SK-N-SH (cell line): ENCODE data around the gene PSMC3IP. TPM values are rescaled to one million over a fixed set of nuclear protein-coding genes. Genes with fewer than 3 reads are reported as not detected.

ENCODE experiments used
- CTCF ChIA-PET: fragments of 300-600, 350-600 bp; formaldehyde crosslinking; extraction: SDS; loops from one replicate; lab custom pipeline; 2021; lab: Yijun Ruan, JAX
- POLR2A ChIA-PET: fragments of 350-600 bp; sonication (Branson Sonifier 250); formaldehyde crosslinking; extraction: SDS; loops from one replicate; lab custom pipeline; 2020; ENCODE audit warnings: antibody characterized with exemption, inconsistent platforms; lab: Yijun Ruan, JAX
- DNase-seq: peaks from one replicate; pipeline ENCODE4 v3.0.0; 2012
- H2AFZ ChIP-seq: fragments of 200-600 bp; sonication (generic); 2 replicates; pipeline ENCODE4 v1.8.1; 2016; ENCODE audit warnings: antibody characterized with exemption, mild to moderate bottlenecking, low read depth
- H3F3A ChIP-seq: fragments of 200-600 bp; sonication (generic); replicated peaks from 2 replicates; pipeline ENCODE3; 2016; ENCODE audit warnings: antibody characterized with exemption, mild to moderate bottlenecking; ENCODE audit not compliant: insufficient read depth
- H3K27ac ChIP-seq, 2 experiments: fragments of 200-500 bp in 1 of 2; fragments of 200-600 bp in 1 of 2; sonication (Bioruptor generic) in 1 of 2; sonication (generic), shearing (Covaris generic) in 1 of 2; 2 replicates each; pipeline versions ENCODE4 v1.5.1 to v1.6.1; 2014 to 2016; ENCODE audit warnings: low read depth in 2 of 2, inconsistent platforms in 1 of 2, low read length in 1 of 2, mild to moderate bottlenecking in 1 of 2, mixed read lengths in 1 of 2
- H3K27me3 ChIP-seq: fragments of 200-600 bp; sonication (generic), shearing (Covaris generic); 2 replicates; pipeline ENCODE4 v1.6.1; 2016; ENCODE audit warnings: mixed run types; ENCODE audit not compliant: insufficient read depth
- H3K36me3 ChIP-seq, 2 experiments: fragments of 200-500 bp in 1 of 2; fragments of 200-600 bp in 1 of 2; sonication (Bioruptor generic) in 1 of 2; sonication (generic) in 1 of 2; replicated peaks in 1 of 2; 2 replicates each; pipeline versions ENCODE3 to v1.5.1; 2014 to 2016; ENCODE audit warnings: low read length in 1 of 2, mild to moderate bottlenecking in 1 of 2; ENCODE audit not compliant: insufficient read depth in 2 of 2, control insufficient read depth in 1 of 2
- H3K4me1 ChIP-seq, 2 experiments: fragments of 200-500 bp in 1 of 2; fragments of 200-600 bp in 1 of 2; sonication (Bioruptor generic) in 1 of 2; sonication (generic), shearing (Covaris generic) in 1 of 2; 2 replicates each; pipeline versions ENCODE4 v1.5.1 to v1.6.1; 2014 to 2016; ENCODE audit warnings: low read depth in 1 of 2, low read length in 1 of 2, mixed run types in 1 of 2; ENCODE audit not compliant: insufficient read depth in 2 of 2, control insufficient read depth in 1 of 2
- H3K4me2 ChIP-seq: fragments of 200-600 bp; sonication (generic), shearing (Covaris generic); 2 replicates; pipeline ENCODE4 v1.6.1; 2017; ENCODE audit warnings: mixed run types
- H3K4me3 ChIP-seq, 2 experiments: fragments of 200-500 bp in 1 of 2; fragments of 200-600 bp in 1 of 2; sonication (Bioruptor generic) in 1 of 2; sonication (generic), shearing (Covaris generic) in 1 of 2; 2 replicates each; pipeline versions ENCODE4 v1.5.1 to v1.8.1; 2014 to 2016; ENCODE audit warnings: low read depth in 2 of 2, inconsistent platforms in 1 of 2, low read length in 1 of 2, mild to moderate bottlenecking in 1 of 2, mixed read lengths in 1 of 2, moderate library complexity in 1 of 2
- H3K79me2 ChIP-seq: fragments of 200-600 bp; sonication (generic); 2 replicates; pipeline ENCODE4 v1.8.1; 2017; ENCODE audit warnings: mild to moderate bottlenecking; ENCODE audit not compliant: insufficient read depth
- H3K9ac ChIP-seq: fragments of 200-600 bp; sonication (generic); 2 replicates; pipeline ENCODE4 v1.6.1; 2017; ENCODE audit warnings: mixed run types
- H3K9me2 ChIP-seq: fragments of 200-600 bp; sonication (generic); 2 replicates; pipeline ENCODE4 v1.6.1; 2017; ENCODE audit warnings: mixed run types
- H3K9me3 ChIP-seq: fragments of 200-600 bp; sonication (generic); 2 replicates; pipeline ENCODE4 v1.6.1; 2017; ENCODE audit warnings: mixed run types, mild to moderate bottlenecking, moderate library complexity
- H4K20me1 ChIP-seq: fragments of 200-600 bp; sonication (generic); 2 replicates; pipeline ENCODE4 v1.6.1; 2017; ENCODE audit warnings: mild to moderate bottlenecking, mixed run types; ENCODE audit not compliant: insufficient read depth
- ELF1 ChIP-seq: IDR thresholded peaks from 2 replicates; pipeline ENCODE4 v1.4.0; 2012
- EP300 ChIP-seq, 2 experiments: IDR thresholded peaks; 2 replicates each; pipeline versions ENCODE4 v1.4.0 to v1.6.1; 2012; ENCODE audit warnings: borderline replicate concordance in 1 of 2, low read depth in 1 of 2, low read length in 1 of 2
- FOSL2 ChIP-seq: IDR thresholded peaks from 2 replicates; pipeline ENCODE4 v1.4.0; 2012; ENCODE audit warnings: low read depth, mild to moderate bottlenecking, moderate library complexity, borderline replicate concordance
- FOXJ3 ChIP-seq: sonication (generic); formaldehyde crosslinking; IDR thresholded peaks from 2 replicates; pipeline ENCODE4 v1.5.1; 2020; ENCODE audit warnings: mild to moderate bottlenecking, missing genetic modification reagents
- GABPA ChIP-seq: IDR thresholded peaks from 2 replicates; pipeline ENCODE4 v1.4.0; 2012; ENCODE audit warnings: low read depth, mild to moderate bottlenecking
- GATA2 ChIP-seq: sonication (generic); formaldehyde crosslinking; IDR thresholded peaks from 2 replicates; pipeline ENCODE4 v1.5.0; 2020; ENCODE audit warnings: mild to moderate bottlenecking, missing genetic modification reagents
- JUND ChIP-seq: IDR thresholded peaks from 2 replicates; pipeline ENCODE4 v1.4.0; 2012
- MXI1 ChIP-seq: IDR thresholded peaks from 2 replicates; pipeline ENCODE4 v1.6.1; 2012; ENCODE audit warnings: mild to moderate bottlenecking, low read depth, low read length, improper control_type of control experiment
- NFIC ChIP-seq: IDR thresholded peaks from 2 replicates; pipeline ENCODE4 v1.4.0; 2012; ENCODE audit warnings: borderline replicate concordance
- NRF1 ChIP-seq: IDR thresholded peaks from 2 replicates; pipeline ENCODE4 v1.6.1; 2012; ENCODE audit warnings: low read depth, mild to moderate bottlenecking, low read length
- POLR2AphosphoS5 ChIP-seq: IDR thresholded peaks from 2 replicates; pipeline ENCODE4 v1.6.1; 2012; ENCODE audit warnings: low read depth, low read length
- RAD21 ChIP-seq: IDR thresholded peaks from 2 replicates; pipeline ENCODE4 v1.6.1; 2012; ENCODE audit warnings: mild to moderate bottlenecking, low read length
- RFX5 ChIP-seq: IDR thresholded peaks from 2 replicates; pipeline ENCODE4 v1.6.1; 2012; ENCODE audit warnings: mild to moderate bottlenecking, improper control_type of control experiment, low read length
- RXRA ChIP-seq: IDR thresholded peaks from 2 replicates; pipeline ENCODE4 v1.4.0; 2012; ENCODE audit warnings: low read depth, mild to moderate bottlenecking, borderline replicate concordance
- SIN3A ChIP-seq: IDR thresholded peaks from 2 replicates; pipeline ENCODE4 v1.6.1; 2012; ENCODE audit warnings: low read depth, mild to moderate bottlenecking, low read length, moderate library complexity, borderline replicate concordance
- YY1 ChIP-seq: IDR thresholded peaks from 2 replicates; pipeline ENCODE4 v1.4.0; 2012; ENCODE audit warnings: low read depth, mild to moderate bottlenecking
- WGBS: methylation state at CpG from one replicate; pipeline ENCODE4 v1.1.6; 2017; ENCODE audit warnings: low lambda C conversion rate; 5-methylcytosine and 5-hydroxymethylcytosine counted together
- polyA plus RNA-seq, 3 experiments: library from polyadenylated mRNA; depleted of rRNA; stranded (reverse); fragments of >200 nt; gene quantifications; 2 replicates each; pipeline ENCODE4 v1.2.3, GENCODE V29; 2012
- TF ChIP-seq, protein P1 (sequence below): IDR thresholded peaks from 2 replicates; pipeline ENCODE4 v1.6.1; 2012; ENCODE audit warnings: mild to moderate bottlenecking, low read depth, low read length, moderate library complexity
- TF ChIP-seq, protein P2 (sequence below): fragments of 200-600 bp; sonication (generic); IDR thresholded peaks from 2 replicates; pipeline ENCODE4 v1.6.1; 2017; ENCODE audit warnings: antibody characterized with exemption, mild to moderate bottlenecking, moderate library complexity
- TF ChIP-seq, protein P3 (sequence below): IDR thresholded peaks from 2 replicates; pipeline ENCODE4; 2012
- TF ChIP-seq, protein P4 (sequence below): IDR thresholded peaks from 2 replicates; pipeline ENCODE4 v1.4.0; 2012; ENCODE audit warnings: low read depth
- TF ChIP-seq, protein P5 (sequence below): fragments of 150-350 bp; IDR thresholded peaks from 2 replicates; pipeline ENCODE4 v1.6.1; 2016; ENCODE audit warnings: mild to moderate bottlenecking, low read depth, low read length

PSMC3IP gene
- polyA plus RNA-seq, 1 of the 3 experiments (the other 2 are of a cell fraction): 17.3 TPM

DNA sequence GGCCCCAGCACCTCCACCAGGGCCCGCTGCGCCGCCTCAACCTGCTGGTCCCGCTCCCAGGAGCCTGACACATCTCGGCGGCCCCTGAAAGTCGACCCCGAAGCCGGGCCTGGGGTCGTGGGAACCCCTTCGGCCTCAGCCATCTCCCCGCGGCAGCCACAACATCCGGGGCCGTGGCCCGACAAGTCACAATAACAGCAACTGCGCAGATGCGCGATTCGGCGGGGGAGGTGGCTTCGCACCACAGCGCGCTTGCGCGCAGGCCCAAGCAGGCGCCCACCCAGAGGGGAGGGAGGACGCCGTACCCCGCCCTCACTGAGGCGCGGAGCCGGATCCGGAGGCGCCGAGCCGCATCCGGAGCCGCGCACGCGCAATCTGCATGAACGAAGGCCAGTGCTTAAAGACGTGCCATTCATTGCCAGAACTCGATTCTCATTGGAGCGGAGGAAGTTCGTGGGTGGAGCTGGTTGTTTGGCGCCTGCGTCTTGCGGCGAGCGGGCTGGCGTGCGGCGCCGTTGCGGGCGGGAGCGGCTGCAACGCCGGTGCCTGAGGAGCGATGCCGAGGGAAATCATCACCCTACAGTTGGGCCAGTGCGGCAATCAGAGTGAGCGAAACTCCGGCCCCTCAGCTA is 31.8 kb upstream of the PSMC3IP start, which contains the start of the genes RETREG3 and TUBG1:
TSS of gene RETREG3 (minus strand) at position 193 of the 632 bp plus-strand sequence. CDS start at position 143, 50 bp downstream.
TSS of gene TUBG1 (plus strand) at position 502 of the 632 bp plus-strand sequence. CDS start at position 557, 55 bp downstream.
- CTCF ChIA-PET: interaction anchor here (1.0 to 4.8 kb wide), 7 partner anchors 9 to 69 kb away, joined by 3 to 48 read pairs (median 6); partner anchors contain the start of genes CCR10 and PLEKHH3

More for the DNA sequence above, 31.8 kb upstream of the PSMC3IP start, which contains the start of the genes RETREG3 and TUBG1:
- Histone ChIP-seq H3K27me3 (no peaks in the 10 kb centered on the region), H3K4me3 (peak within 1 kb of the TSS; percentile 72 to 99), H3K4me1 (peaks cover 0 to 6% of the 10 kb centered on the region in 2 experiments; a peak in 2 of 4 replicates), H2AFZ (peak within 1 kb of the TSS; percentile 86), H3K9me3 (no peaks in the 10 kb centered on the region), H3K79me2 (peaks cover 63% of the 10 kb centered on the region), H3K9ac (peak within 1 kb of the TSS; percentile 89), H3K36me3 (peaks cover 22 to 25% of the 10 kb centered on the region in 2 experiments), H3K27ac (peak within 1 kb of the TSS; percentile 80 to 91), H3F3A (peaks cover 10% of the 10 kb centered on the region), H3K9me2 (no peaks in the 10 kb centered on the region), H3K4me2 (peak within 1 kb of the TSS; percentile 97), H4K20me1 (peaks cover 34% of the 10 kb centered on the region)
- POLR2A ChIA-PET: interaction anchor here (1.5 to 2.8 kb wide), 7 partner anchors 9 to 72 kb away, joined by 4 to 16 read pairs (median 11); partner anchors contain the start of genes PLEKHH3 and PSMC3IP
- 1% methylated on average over 43 of the region's 66 CpGs for whole genome bisulfite sequencing
- TF ChIP-seq POLR2AphosphoS5: peak; percentile 75
- peak; percentile 55; the same call in 1 of the 2 replicates for TF ChIP-seq RFX5
- TF ChIP-seq JUND: no peak
- peak; percentile 11; the same call in 1 of the 2 replicates for TF ChIP-seq RAD21
- TF ChIP-seq GABPA: peak; percentile 41
- TF ChIP-seq, protein P1, sequence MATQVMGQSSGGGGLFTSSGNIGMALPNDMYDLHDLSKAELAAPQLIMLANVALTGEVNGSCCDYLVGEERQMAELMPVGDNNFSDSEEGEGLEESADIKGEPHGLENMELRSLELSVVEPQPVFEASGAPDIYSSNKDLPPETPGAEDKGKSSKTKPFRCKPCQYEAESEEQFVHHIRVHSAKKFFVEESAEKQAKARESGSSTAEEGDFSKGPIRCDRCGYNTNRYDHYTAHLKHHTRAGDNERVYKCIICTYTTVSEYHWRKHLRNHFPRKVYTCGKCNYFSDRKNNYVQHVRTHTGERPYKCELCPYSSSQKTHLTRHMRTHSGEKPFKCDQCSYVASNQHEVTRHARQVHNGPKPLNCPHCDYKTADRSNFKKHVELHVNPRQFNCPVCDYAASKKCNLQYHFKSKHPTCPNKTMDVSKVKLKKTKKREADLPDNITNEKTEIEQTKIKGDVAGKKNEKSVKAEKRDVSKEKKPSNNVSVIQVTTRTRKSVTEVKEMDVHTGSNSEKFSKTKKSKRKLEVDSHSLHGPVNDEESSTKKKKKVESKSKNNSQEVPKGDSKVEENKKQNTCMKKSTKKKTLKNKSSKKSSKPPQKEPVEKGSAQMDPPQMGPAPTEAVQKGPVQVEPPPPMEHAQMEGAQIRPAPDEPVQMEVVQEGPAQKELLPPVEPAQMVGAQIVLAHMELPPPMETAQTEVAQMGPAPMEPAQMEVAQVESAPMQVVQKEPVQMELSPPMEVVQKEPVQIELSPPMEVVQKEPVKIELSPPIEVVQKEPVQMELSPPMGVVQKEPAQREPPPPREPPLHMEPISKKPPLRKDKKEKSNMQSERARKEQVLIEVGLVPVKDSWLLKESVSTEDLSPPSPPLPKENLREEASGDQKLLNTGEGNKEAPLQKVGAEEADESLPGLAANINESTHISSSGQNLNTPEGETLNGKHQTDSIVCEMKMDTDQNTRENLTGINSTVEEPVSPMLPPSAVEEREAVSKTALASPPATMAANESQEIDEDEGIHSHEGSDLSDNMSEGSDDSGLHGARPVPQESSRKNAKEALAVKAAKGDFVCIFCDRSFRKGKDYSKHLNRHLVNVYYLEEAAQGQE: 0 out of 2 replicates have a peak, but pooled peaks have one; percentile 5
- TF ChIP-seq RXRA: no peak
- TF ChIP-seq NFIC: no peak
- TF ChIP-seq SIN3A: peak; percentile 21; the same call in 1 of the 2 replicates
- TF ChIP-seq, protein P2, sequence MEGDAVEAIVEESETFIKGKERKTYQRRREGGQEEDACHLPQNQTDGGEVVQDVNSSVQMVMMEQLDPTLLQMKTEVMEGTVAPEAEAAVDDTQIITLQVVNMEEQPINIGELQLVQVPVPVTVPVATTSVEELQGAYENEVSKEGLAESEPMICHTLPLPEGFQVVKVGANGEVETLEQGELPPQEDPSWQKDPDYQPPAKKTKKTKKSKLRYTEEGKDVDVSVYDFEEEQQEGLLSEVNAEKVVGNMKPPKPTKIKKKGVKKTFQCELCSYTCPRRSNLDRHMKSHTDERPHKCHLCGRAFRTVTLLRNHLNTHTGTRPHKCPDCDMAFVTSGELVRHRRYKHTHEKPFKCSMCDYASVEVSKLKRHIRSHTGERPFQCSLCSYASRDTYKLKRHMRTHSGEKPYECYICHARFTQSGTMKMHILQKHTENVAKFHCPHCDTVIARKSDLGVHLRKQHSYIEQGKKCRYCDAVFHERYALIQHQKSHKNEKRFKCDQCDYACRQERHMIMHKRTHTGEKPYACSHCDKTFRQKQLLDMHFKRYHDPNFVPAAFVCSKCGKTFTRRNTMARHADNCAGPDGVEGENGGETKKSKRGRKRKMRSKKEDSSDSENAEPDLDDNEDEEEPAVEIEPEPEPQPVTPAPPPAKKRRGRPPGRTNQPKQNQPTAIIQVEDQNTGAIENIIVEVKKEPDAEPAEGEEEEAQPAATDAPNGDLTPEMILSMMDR: peak; percentile 43
- no peak for TF ChIP-seq FOSL2
- no peak for TF ChIP-seq EP300 (IDR thresholded peaks at IDR 0.05; ENCODE audit: borderline replicate concordance in 1 of 2, low read depth in 1 of 2, low read length in 1 of 2)
- TF ChIP-seq, protein P3, sequence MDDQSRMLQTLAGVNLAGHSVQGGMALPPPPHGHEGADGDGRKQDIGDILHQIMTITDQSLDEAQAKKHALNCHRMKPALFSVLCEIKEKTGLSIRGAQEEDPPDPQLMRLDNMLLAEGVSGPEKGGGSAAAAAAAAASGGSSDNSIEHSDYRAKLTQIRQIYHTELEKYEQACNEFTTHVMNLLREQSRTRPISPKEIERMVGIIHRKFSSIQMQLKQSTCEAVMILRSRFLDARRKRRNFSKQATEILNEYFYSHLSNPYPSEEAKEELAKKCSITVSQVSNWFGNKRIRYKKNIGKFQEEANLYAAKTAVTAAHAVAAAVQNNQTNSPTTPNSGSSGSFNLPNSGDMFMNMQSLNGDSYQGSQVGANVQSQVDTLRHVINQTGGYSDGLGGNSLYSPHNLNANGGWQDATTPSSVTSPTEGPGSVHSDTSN: peak; percentile 94
- peak; percentile 86 for TF ChIP-seq NRF1
- TF ChIP-seq GATA2 (CRISPR knock-in tag): no peak
- TF ChIP-seq MXI1: peak; percentile 81
- no peak for TF ChIP-seq FOXJ3
- TF ChIP-seq YY1: peak; percentile 60
- TF ChIP-seq ELF1: no peak
- TF ChIP-seq, protein P4, sequence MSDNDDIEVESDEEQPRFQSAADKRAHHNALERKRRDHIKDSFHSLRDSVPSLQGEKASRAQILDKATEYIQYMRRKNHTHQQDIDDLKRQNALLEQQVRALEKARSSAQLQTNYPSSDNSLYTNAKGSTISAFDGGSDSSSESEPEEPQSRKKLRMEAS: peak; percentile 83
- TF ChIP-seq, protein P5, sequence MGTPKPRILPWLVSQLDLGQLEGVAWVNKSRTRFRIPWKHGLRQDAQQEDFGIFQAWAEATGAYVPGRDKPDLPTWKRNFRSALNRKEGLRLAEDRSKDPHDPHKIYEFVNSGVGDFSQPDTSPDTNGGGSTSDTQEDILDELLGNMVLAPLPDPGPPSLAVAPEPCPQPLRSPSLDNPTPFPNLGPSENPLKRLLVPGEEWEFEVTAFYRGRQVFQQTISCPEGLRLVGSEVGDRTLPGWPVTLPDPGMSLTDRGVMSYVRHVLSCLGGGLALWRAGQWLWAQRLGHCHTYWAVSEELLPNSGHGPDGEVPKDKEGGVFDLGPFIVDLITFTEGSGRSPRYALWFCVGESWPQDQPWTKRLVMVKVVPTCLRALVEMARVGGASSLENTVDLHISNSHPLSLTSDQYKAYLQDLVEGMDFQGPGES: no peak
- peak; percentile 100 for DNase-seq
